Measurements from ENCODE around the gene XPNPEP3. TPM values are rescaled to one million over a fixed set of nuclear protein-coding genes. Genes with fewer than 3 reads are reported as not detected.
"Not testable (repeated sequence)": the region's sequence is repeated elsewhere in the genome, so short reads cannot be mapped to it uniquely, and the experiment has no call there.

XPNPEP3 gene
- total RNA-seq, 1 donor from 2014 or later: 22.5 TPM

- no peak for DNase-seq (ENCODE audit: extremely low spot score, unreplicated experiment)
- Mint-ChIP-seq H3K4me3 (ENCODE audit: unreplicated experiment) (no peak overlapping the region), H3K36me3 (ENCODE audit: unreplicated experiment) (peaks cover 26% of the 10 kb centered on the region), H3K4me1 (ENCODE audit: unreplicated experiment) (no peaks in the 10 kb centered on the region), H3K27me3 (ENCODE audit: unreplicated experiment) (no peaks in the 10 kb centered on the region), H3K9me3 (ENCODE audit: unreplicated experiment) (no peaks in the 10 kb centered on the region), H3K27ac (ENCODE audit: unreplicated experiment) (no peak overlapping the region)
- no peak for TF ChIP-seq CTCF (IDR thresholded peaks at IDR 0.05)
Measured at GRCh38 chr22:40908895-40909294, 51.9 kb downstream of the XPNPEP3 start.

- no peak for TF ChIP-seq CTCF (IDR thresholded peaks at IDR 0.05)
- Mint-ChIP-seq H3K27ac (ENCODE audit: unreplicated experiment) (no peak overlapping the region), H3K4me1 (ENCODE audit: unreplicated experiment) (no peaks in the 10 kb centered on the region), H3K4me3 (ENCODE audit: unreplicated experiment) (no peak overlapping the region), H3K36me3 (ENCODE audit: unreplicated experiment) (peaks cover 30% of the 10 kb centered on the region), H3K27me3 (ENCODE audit: unreplicated experiment) (no peaks in the 10 kb centered on the region), H3K9me3 (ENCODE audit: unreplicated experiment) (no peaks in the 10 kb centered on the region)
- no peak for DNase-seq (ENCODE audit: extremely low spot score, unreplicated experiment)
Measured at GRCh38 chr22:40911772-40912171, 54.8 kb downstream of the XPNPEP3 start.

- peaks cover 28% of the 10 kb centered on the region for H3K36me3 Mint-ChIP-seq (ENCODE audit: unreplicated experiment)
- H3K4me3 Mint-ChIP-seq (ENCODE audit: unreplicated experiment); H3K9me3 Mint-ChIP-seq (ENCODE audit: unreplicated experiment); H3K27ac Mint-ChIP-seq (ENCODE audit: unreplicated experiment); DNase-seq (ENCODE audit: extremely low spot score, unreplicated experiment); H3K27me3 Mint-ChIP-seq (ENCODE audit: unreplicated experiment); H3K4me1 Mint-ChIP-seq (ENCODE audit: unreplicated experiment): not testable (repeated sequence)
Measured at GRCh38 chr22:40912987-40913386, 56.0 kb downstream of the XPNPEP3 start.

- peaks cover 22% of the 10 kb centered on the region for H3K36me3 Mint-ChIP-seq (ENCODE audit: unreplicated experiment)
- H3K27me3 Mint-ChIP-seq (ENCODE audit: unreplicated experiment): no peaks in the 10 kb centered on the region
- TF ChIP-seq CTCF (IDR thresholded peaks at IDR 0.05): no peak
- DNase-seq (ENCODE audit: extremely low spot score, unreplicated experiment): no peak
- H3K27ac Mint-ChIP-seq (ENCODE audit: unreplicated experiment): no peak overlapping the region
- H3K9me3 Mint-ChIP-seq (ENCODE audit: unreplicated experiment): no peaks in the 10 kb centered on the region
- no peak overlapping the region for H3K4me3 Mint-ChIP-seq (ENCODE audit: unreplicated experiment)
- H3K4me1 Mint-ChIP-seq (ENCODE audit: unreplicated experiment): peaks cover 3% of the 10 kb centered on the region
Measured at GRCh38 chr22:40919446-40919845, 62.5 kb downstream of the XPNPEP3 start.

GRCh38 chr22:40920526-40920925 is 63.6 kb downstream of the XPNPEP3 start:
- H3K36me3 Mint-ChIP-seq (ENCODE audit: unreplicated experiment): peaks cover 30% of the 10 kb centered on the region
- DNase-seq (ENCODE audit: extremely low spot score, unreplicated experiment): no peak
- no peak overlapping the region for H3K4me3 Mint-ChIP-seq (ENCODE audit: unreplicated experiment)
- no peak overlapping the region for H3K27ac Mint-ChIP-seq (ENCODE audit: unreplicated experiment)
- H3K4me1 Mint-ChIP-seq (ENCODE audit: unreplicated experiment): peaks cover 3% of the 10 kb centered on the region
- H3K27me3 Mint-ChIP-seq (ENCODE audit: unreplicated experiment): no peaks in the 10 kb centered on the region
- no peak for TF ChIP-seq CTCF (IDR thresholded peaks at IDR 0.05)
- no peaks in the 10 kb centered on the region for H3K9me3 Mint-ChIP-seq (ENCODE audit: unreplicated experiment)
